Calu3 (cell line): Measurements from ENCODE around the gene PYDC2. TPM values are rescaled to one million over a fixed set of nuclear protein-coding genes. Genes with fewer than 3 reads are reported as not detected.

Experiments used
- BruUV-seq: library from RNA; stranded (reverse); fragments of 400-500 nt; replicated peaks from 2 replicates; lab custom pipeline; 2021; lab: Mats Ljungman, UMichigan
- CTCF ChIA-PET: fragments of 300-600 bp; sonication (Branson Sonifier 250); formaldehyde crosslinking; loops from one replicate; lab custom pipeline; 2022; ENCODE audit warnings: antibody characterized with exemption; lab: Charles Lee
- DNase-seq: peaks from one replicate; pipeline ENCODE4 v3.0.0; 2022
- H3K27ac Mint-ChIP-seq: one replicate; pipeline ENCODE4 v1.8.0; 2022; ENCODE audit warnings: mixed read lengths; ENCODE audit not compliant: unreplicated experiment
- H3K27me3 Mint-ChIP-seq: one replicate; pipeline ENCODE4 v1.8.0; 2022; ENCODE audit warnings: mixed read lengths; ENCODE audit not compliant: unreplicated experiment
- H3K36me3 Mint-ChIP-seq: one replicate; pipeline ENCODE4 v1.8.0; 2022; ENCODE audit warnings: mild to moderate bottlenecking, moderate library complexity, mixed read lengths; ENCODE audit not compliant: insufficient read depth, unreplicated experiment
- H3K4me1 Mint-ChIP-seq: one replicate; pipeline ENCODE4 v1.8.0; 2022; ENCODE audit warnings: mild to moderate bottlenecking, low read depth, mixed read lengths; ENCODE audit not compliant: unreplicated experiment
- H3K4me3 Mint-ChIP-seq: one replicate; pipeline ENCODE4 v1.8.0; 2022; ENCODE audit warnings: mild to moderate bottlenecking, low read depth, moderate library complexity, mixed read lengths; ENCODE audit not compliant: unreplicated experiment
- H3K9me3 Mint-ChIP-seq: one replicate; pipeline ENCODE4 v1.8.0; 2022; ENCODE audit warnings: low read depth, mixed read lengths; ENCODE audit not compliant: unreplicated experiment
- CTCF ChIP-seq: fragments of 200-600 bp; IDR thresholded peaks from one replicate; pipeline ENCODE4 v1.8.0; 2022; ENCODE audit warnings: antibody characterized with exemption; ENCODE audit not compliant: unreplicated experiment
- intact Hi-C: fragments of 100-400 bp; cut with micrococcal nuclease; formaldehyde crosslinking; loops from one replicate; pipeline ENCODE4 v1.10.0; 2022; ENCODE audit not compliant: unreplicated experiment
- total RNA-seq: library from RNA; stranded (reverse); gene quantifications from 2 replicates; pipeline ENCODE4 v1.2.3, GENCODE V29; 2022

The PYDC2 gene
- total RNA-seq, 1 experiment from 2014 or later: not detected

DNA sequence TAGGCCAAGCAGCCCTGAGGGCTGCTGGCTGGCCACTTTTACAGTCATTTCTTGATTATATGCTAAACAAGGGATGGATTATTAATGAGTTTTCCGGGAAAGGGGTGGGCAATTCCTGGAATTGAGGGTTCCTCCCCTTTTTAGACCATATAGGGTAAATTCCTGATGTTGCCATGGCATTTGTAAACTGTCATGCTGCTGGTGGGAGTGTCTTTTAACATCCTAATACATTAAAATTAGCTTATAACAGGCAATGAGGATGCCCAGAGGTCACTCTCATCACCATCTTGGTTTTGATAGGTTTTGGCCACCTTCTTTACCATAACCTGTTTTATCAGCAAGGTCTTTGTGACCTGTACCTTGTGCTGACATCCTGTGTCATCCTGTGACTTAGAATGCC, 11.7 kb upstream of the PYDC2 start:
- no TSS peak for BruUV-seq
- H3K27me3 Mint-ChIP-seq: no peaks in the 10 kb centered on the region
- no peak overlapping the region for H3K27ac Mint-ChIP-seq
- no peak for DNase-seq
- no peak for TF ChIP-seq CTCF
- H3K4me3 Mint-ChIP-seq: no peak overlapping the region
- CTCF ChIA-PET: no interaction called here
- no peaks in the 10 kb centered on the region for H3K36me3 Mint-ChIP-seq
- H3K4me1 Mint-ChIP-seq: no peaks in the 10 kb centered on the region
- intact Hi-C loops: no loop called here
- H3K9me3 Mint-ChIP-seq: no peaks in the 10 kb centered on the region

DNA sequence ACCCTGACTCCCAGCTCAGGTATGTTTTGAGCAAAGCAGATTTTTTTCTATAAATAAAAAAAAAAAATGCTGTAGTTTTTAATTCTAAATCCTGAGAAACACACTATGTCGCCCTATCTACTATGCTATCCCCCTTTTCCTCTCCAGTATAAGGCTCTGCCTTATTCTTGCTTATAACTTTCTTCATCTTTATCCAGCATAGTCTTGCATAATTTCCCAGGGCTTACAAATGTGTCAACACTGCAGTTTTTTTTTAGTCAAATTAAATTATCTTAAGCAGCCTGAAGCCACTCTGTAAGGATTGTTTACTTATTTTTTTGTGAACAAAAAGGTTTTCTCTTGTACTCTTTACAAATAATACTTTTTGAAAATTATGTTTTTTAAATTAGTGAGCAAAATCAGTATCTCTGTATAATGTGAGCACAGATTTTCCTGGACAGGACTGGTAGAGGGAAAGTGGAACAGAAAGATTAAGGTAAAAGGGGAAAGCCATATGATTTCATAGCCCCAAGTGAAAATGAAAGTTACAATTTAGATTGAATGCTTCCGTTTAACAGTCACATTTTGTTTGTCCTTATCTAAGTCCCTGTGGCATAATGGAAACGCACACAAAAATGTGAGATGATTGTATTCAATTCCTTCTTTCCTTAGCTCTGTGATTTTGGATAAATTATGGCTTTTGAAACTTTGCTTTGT, 5.6 kb upstream of the PYDC2 start:
- CTCF ChIA-PET: no interaction called here
- no TSS peak for BruUV-seq
- Mint-ChIP-seq H3K27ac (no peak overlapping the region), H3K4me1 (no peaks in the 10 kb centered on the region), H3K4me3 (no peak overlapping the region), H3K9me3 (no peaks in the 10 kb centered on the region), H3K27me3 (no peaks in the 10 kb centered on the region), H3K36me3 (no peaks in the 10 kb centered on the region)
- intact Hi-C loops: no loop called here
- no peak for DNase-seq
- TF ChIP-seq CTCF: no peak

GRCh38 chr3:191460360-191460759, 603 bp upstream of the PYDC2 start:
- no peak overlapping the region for H3K4me3 Mint-ChIP-seq
- H3K27me3 Mint-ChIP-seq: no peaks in the 10 kb centered on the region
- no peak overlapping the region for H3K27ac Mint-ChIP-seq
- CTCF ChIA-PET: no interaction called here
- BruUV-seq: no TSS peak
- H3K9me3 Mint-ChIP-seq: no peaks in the 10 kb centered on the region
- H3K36me3 Mint-ChIP-seq: no peaks in the 10 kb centered on the region
- no peak for DNase-seq
- no peak for TF ChIP-seq CTCF
- H3K4me1 Mint-ChIP-seq: peaks cover 13% of the 10 kb centered on the region
- intact Hi-C loops: no loop called here

DNA sequence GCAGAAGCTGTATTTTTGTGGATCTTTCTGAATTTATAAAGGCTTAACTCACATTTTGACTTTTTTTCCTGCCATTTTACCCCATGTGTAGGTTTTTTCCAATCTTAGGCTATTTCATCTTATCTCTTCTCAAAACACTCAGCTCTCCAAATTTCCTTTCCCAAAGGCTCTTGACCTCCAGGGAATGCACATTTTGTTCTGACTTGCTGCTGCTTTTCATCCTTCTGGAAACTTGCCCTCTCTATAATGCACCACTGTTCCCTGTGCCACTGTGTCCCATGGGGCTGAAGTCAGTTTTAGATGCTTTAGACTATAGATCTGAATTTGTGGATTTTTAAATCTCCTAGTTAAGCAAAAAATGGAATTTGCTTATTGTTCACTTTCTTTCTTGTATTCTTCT, 9.1 kb downstream of the PYDC2 start:
- H3K9me3 Mint-ChIP-seq: no peaks in the 10 kb centered on the region
- TF ChIP-seq CTCF: no peak
- intact Hi-C loops: loop anchor here (10.0 kb wide), 1 partner anchor 1735 kb away; no protein-coding TSS in a partner anchor
- H3K36me3 Mint-ChIP-seq: no peaks in the 10 kb centered on the region
- no peaks in the 10 kb centered on the region for H3K27me3 Mint-ChIP-seq
- H3K4me1 Mint-ChIP-seq: peaks cover 25% of the 10 kb centered on the region
- no peak overlapping the region for H3K4me3 Mint-ChIP-seq
- CTCF ChIA-PET: interaction anchor here (1.1 kb wide), 1 partner anchor 975 kb away, joined by 3 read pairs; no protein-coding TSS in a partner anchor
- no peak for DNase-seq
- no peak overlapping the region for H3K27ac Mint-ChIP-seq
- BruUV-seq: no TSS peak
